GM23338 (cell line): ENCODE measurements around the gene ZMYND8. TPM values are rescaled to one million over a fixed set of nuclear protein-coding genes. Genes with fewer than 3 reads are reported as not detected.

ENCODE experiments used
- ATAC-seq: fragments of 200-7000 bp; cut with Tn5 transposase; 3 replicates; pipeline ENCODE4 v1.9.1; 2020
- DNase-seq: peaks from one replicate; pipeline ENCODE4 v3.0.0-alpha.2; 2015; ENCODE audit warnings: low spot score
- H2AFZ ChIP-seq: fragments of 200-600 bp; sonication (generic); 2 replicates; pipeline ENCODE4 v1.8.0; 2016; ENCODE audit warnings: antibody characterized with exemption, mild to moderate bottlenecking, moderate library complexity
- H3F3A ChIP-seq: fragments of 200-600 bp; sonication (generic); replicated peaks from 2 replicates; pipeline ENCODE4 v1.8.0; 2017; ENCODE audit warnings: antibody characterized with exemption, mixed run types, low read depth
- H3K27ac ChIP-seq: fragments of 200-600 bp; sonication (generic); 2 replicates; pipeline ENCODE4 v1.6.1; 2016; ENCODE audit warnings: low read depth
- H3K27me3 ChIP-seq: fragments of 200-600 bp; sonication (generic); 2 replicates; pipeline ENCODE4 v1.8.0; 2016; ENCODE audit warnings: mild to moderate bottlenecking, mixed run types, moderate library complexity; ENCODE audit not compliant: insufficient read depth
- H3K36me3 ChIP-seq: fragments of 200-600 bp; sonication (generic); 2 replicates; pipeline ENCODE4 v1.8.0; 2016; ENCODE audit warnings: mild to moderate bottlenecking; ENCODE audit not compliant: insufficient read depth
- H3K4me1 ChIP-seq: fragments of 200-600 bp; sonication (generic); 2 replicates; pipeline ENCODE4 v1.8.0; 2016; ENCODE audit warnings: mild to moderate bottlenecking, moderate library complexity; ENCODE audit not compliant: insufficient read depth
- H3K4me2 ChIP-seq: fragments of 200-600 bp; sonication (generic); 2 replicates; pipeline ENCODE4 v1.7.1; 2017; ENCODE audit warnings: mixed run types
- H3K4me3 ChIP-seq: fragments of 200-600 bp; sonication (generic); 2 replicates; pipeline ENCODE4 v1.6.1; 2016; ENCODE audit warnings: mixed run types
- H3K79me2 ChIP-seq: fragments of 200-600 bp; sonication (generic); replicated peaks from 2 replicates; pipeline ENCODE4 v1.8.0; 2017; ENCODE audit warnings: mild to moderate bottlenecking; ENCODE audit not compliant: insufficient read depth
- H3K9me2 ChIP-seq: fragments of 200-600 bp; sonication (generic); 2 replicates; pipeline ENCODE4 v1.8.0; 2017; ENCODE audit not compliant: insufficient read depth
- H4K20me1 ChIP-seq: fragments of 200-600 bp; sonication (generic); replicated peaks from 2 replicates; pipeline ENCODE4 v1.8.0; 2017; ENCODE audit warnings: mild to moderate bottlenecking; ENCODE audit not compliant: insufficient read depth
- H3K27ac Mint-ChIP-seq: 2 replicates; pipeline ENCODE4 v1.8.0; 2020; ENCODE audit warnings: inconsistent platforms, mild to moderate bottlenecking, moderate library complexity, mixed read lengths
- H3K27me3 Mint-ChIP-seq: 3 replicates; pipeline ENCODE4 v1.8.0; 2022; ENCODE audit warnings: low read depth, mild to moderate bottlenecking, moderate library complexity, mixed read lengths, inconsistent platforms; ENCODE audit not compliant: insufficient read depth, poor library complexity
- H3K36me3 Mint-ChIP-seq: 3 replicates; pipeline ENCODE4 v1.8.0; 2021; ENCODE audit warnings: low read depth, mild to moderate bottlenecking, inconsistent platforms, moderate library complexity, mixed read lengths
- H3K4me1 Mint-ChIP-seq: 3 replicates; pipeline ENCODE4 v1.8.0; 2020; ENCODE audit warnings: mild to moderate bottlenecking, inconsistent platforms, mixed read lengths
- H3K4me3 Mint-ChIP-seq: 3 replicates; pipeline ENCODE4 v1.8.0; 2021; ENCODE audit warnings: moderate library complexity, mild to moderate bottlenecking, inconsistent platforms, mixed read lengths
- H3K9me3 Mint-ChIP-seq: 3 replicates; pipeline ENCODE4 v1.8.0; 2020; ENCODE audit warnings: moderate library complexity, mild to moderate bottlenecking, inconsistent platforms, mixed read lengths
- CREB1 ChIP-seq: fragments of 250-450 bp; sonication (Bioruptor Pico); IDR thresholded peaks from 2 replicates; pipeline ENCODE4 v1.5.0; 2020; ENCODE audit warnings: low read depth, mild to moderate bottlenecking, moderate library complexity
- ETS1 ChIP-seq: IDR thresholded peaks from 2 replicates; pipeline ENCODE4 v1.6.1; 2016; ENCODE audit warnings: antibody characterized with exemption
- EZH2 ChIP-seq: fragments of 200-600 bp; sonication (generic); IDR thresholded peaks from one replicate; pipeline ENCODE4 v1.8.0; 2017; ENCODE audit warnings: antibody characterized with exemption, mild to moderate bottlenecking, low read depth; ENCODE audit not compliant: unreplicated experiment
- EZH2phosphoT487 ChIP-seq: fragments of 200-600 bp; sonication (generic); IDR thresholded peaks from one replicate; pipeline ENCODE4 v1.8.1; 2018; ENCODE audit warnings: antibody characterized with exemption; ENCODE audit not compliant: unreplicated experiment
- JUNB ChIP-seq: IDR thresholded peaks from one replicate; pipeline ENCODE4 v1.6.1; 2016; ENCODE audit warnings: antibody characterized with exemption; ENCODE audit not compliant: unreplicated experiment
- NANOG ChIP-seq: IDR thresholded peaks from 2 replicates; pipeline ENCODE4 v1.6.1; 2016; ENCODE audit warnings: antibody characterized with exemption, borderline replicate concordance
- POLR2AphosphoS5 ChIP-seq: IDR thresholded peaks from 2 replicates; pipeline ENCODE4 v1.6.1; 2016; ENCODE audit warnings: antibody characterized with exemption, low read depth
- REST ChIP-seq: IDR thresholded peaks from one replicate; pipeline ENCODE4 v1.6.1; 2018; ENCODE audit warnings: antibody characterized with exemption; ENCODE audit not compliant: unreplicated experiment
- STAT1 ChIP-seq: IDR thresholded peaks from one replicate; pipeline ENCODE4 v1.6.1; 2016; ENCODE audit warnings: antibody characterized with exemption; ENCODE audit not compliant: unreplicated experiment
- ZNF114 ChIP-seq: fragments of 250-450 bp; sonication (Bioruptor Pico); IDR thresholded peaks from 2 replicates; pipeline ENCODE4 v1.5.0; 2020; ENCODE audit warnings: mild to moderate bottlenecking, moderate library complexity
- ZNF331 ChIP-seq: fragments of 250-450 bp; sonication (Bioruptor Pico); IDR thresholded peaks from 2 replicates; pipeline ENCODE4 v1.5.0; 2020; ENCODE audit warnings: low read depth, mild to moderate bottlenecking, moderate library complexity
- ZNF462 ChIP-seq: fragments of 250-450 bp; sonication (Bioruptor Pico); IDR thresholded peaks from 2 replicates; pipeline ENCODE4 v1.5.0; 2020; ENCODE audit warnings: mild to moderate bottlenecking, moderate library complexity
- polyA plus RNA-seq: library from polyadenylated mRNA; unstranded; fragments of >200 nt; fragmentation: Nextera tagmentation; extraction: Ambion mirVana; gene quantifications from 2 replicates; pipeline ENCODE4 v1.2.1, GENCODE V29; 2016
- total RNA-seq: library from RNA; depleted of rRNA; stranded (reverse); fragments of >200 nt; shearing (Covaris generic); gene quantifications from 2 replicates; pipeline ENCODE4 v1.2.3, GENCODE V29; 2014
- TF ChIP-seq, protein P1 (sequence below), 2 experiments: fragments of 200-600 bp in 1 of 2; sonication (generic) in 1 of 2; conservative IDR thresholded peaks; 2 replicates each; pipeline versions ENCODE4 v1.5.1 to v1.6.1; 2016 to 2017; ENCODE audit warnings: antibody characterized with exemption in 2 of 2, low read depth in 2 of 2, mild to moderate bottlenecking in 2 of 2, moderate library complexity in 1 of 2

ZMYND8 gene
- total and polyA plus RNA-seq, 2 experiments from 2014 or later = 70.9 to 128 TPM

DNA sequence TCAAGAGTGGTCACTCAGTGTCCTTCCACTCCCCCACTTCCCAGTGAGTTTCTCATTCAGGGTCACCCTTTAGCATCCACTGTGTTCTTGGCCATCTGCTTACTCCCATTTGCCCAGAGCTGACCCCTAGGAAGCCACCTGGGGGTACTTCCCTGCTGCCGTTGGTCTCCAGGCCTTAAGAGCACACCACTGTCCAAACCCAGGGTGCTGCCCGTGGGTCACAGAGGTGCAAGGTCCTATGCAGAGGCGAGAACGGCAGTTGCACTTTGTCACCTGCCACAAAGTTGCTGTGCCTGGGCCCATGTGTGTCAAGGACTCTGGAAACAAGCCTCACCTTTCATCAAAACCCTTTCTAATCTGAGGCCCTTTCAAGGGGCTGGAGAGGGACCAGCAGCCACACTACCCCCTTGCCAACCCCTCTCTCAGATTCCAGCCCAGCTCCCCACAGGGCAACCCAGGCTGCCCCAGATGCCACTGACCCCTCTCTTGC, 191.1 kb downstream of the ZMYND8 start:
- TF ChIP-seq ZNF114 (CRISPR knock-in tag) (no peak), POLR2AphosphoS5 (no peak), NANOG (no peak), EZH2phosphoT487 (no peak), JUNB (no peak), CREB1 (CRISPR knock-in tag) (no peak), REST (no peak), ZNF331 (CRISPR knock-in tag) (no peak), STAT1 (no peak), ETS1 (no peak), ZNF462 (CRISPR knock-in tag) (no peak), EZH2 (no peak)
- TF ChIP-seq, protein P1, sequence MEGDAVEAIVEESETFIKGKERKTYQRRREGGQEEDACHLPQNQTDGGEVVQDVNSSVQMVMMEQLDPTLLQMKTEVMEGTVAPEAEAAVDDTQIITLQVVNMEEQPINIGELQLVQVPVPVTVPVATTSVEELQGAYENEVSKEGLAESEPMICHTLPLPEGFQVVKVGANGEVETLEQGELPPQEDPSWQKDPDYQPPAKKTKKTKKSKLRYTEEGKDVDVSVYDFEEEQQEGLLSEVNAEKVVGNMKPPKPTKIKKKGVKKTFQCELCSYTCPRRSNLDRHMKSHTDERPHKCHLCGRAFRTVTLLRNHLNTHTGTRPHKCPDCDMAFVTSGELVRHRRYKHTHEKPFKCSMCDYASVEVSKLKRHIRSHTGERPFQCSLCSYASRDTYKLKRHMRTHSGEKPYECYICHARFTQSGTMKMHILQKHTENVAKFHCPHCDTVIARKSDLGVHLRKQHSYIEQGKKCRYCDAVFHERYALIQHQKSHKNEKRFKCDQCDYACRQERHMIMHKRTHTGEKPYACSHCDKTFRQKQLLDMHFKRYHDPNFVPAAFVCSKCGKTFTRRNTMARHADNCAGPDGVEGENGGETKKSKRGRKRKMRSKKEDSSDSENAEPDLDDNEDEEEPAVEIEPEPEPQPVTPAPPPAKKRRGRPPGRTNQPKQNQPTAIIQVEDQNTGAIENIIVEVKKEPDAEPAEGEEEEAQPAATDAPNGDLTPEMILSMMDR (conservative IDR thresholded peaks at IDR 0.05; ENCODE audit: low read depth in 2 of 2) = no peak
- Mint-ChIP-seq H3K9me3 (peaks cover 3% of the 10 kb centered on the region; the same call in 2 of the 3 replicates), H3K27me3 (no peaks in the 10 kb centered on the region), H3K27ac (no peak overlapping the region), H3K36me3 (no peaks in the 10 kb centered on the region), H3K4me1 (no peaks in the 10 kb centered on the region; the same call in 2 of the 3 replicates), H3K4me3 (no peak overlapping the region)
- Histone ChIP-seq H3F3A (no peaks in the 10 kb centered on the region), H4K20me1 (no peaks in the 10 kb centered on the region), H3K27ac (no peak overlapping the region), H3K9me2 (0 out of 2 replicates have a peak, but pooled peaks cover 5% of the 10 kb centered on the region), H2AFZ (no peak overlapping the region), H3K27me3 (no peaks in the 10 kb centered on the region), H3K79me2 (no peaks in the 10 kb centered on the region), H3K4me1 (no peaks in the 10 kb centered on the region), H3K4me2 (no peak overlapping the region), H3K4me3 (no peak overlapping the region), H3K36me3 (no peaks in the 10 kb centered on the region; the same call in 1 of the 2 replicates)
- no peak for ATAC-seq
- no peak for DNase-seq
